Astrocyte (in vitro differentiated cells and primary cell): ENCODE data around the gene UGGT2.

Source experiments
- EZH2 ChIP-seq: IDR thresholded peaks from 2 replicates; pipeline ENCODE4 v1.6.1; 2012; ENCODE audit warnings: mild to moderate bottlenecking, low read length, inconsistent platforms; ENCODE audit not compliant: insufficient read depth
- TF ChIP-seq, protein P1 (sequence below): IDR thresholded peaks from 2 replicates; pipeline ENCODE4 v1.5.1; 2011; ENCODE audit warnings: low read depth, mild to moderate bottlenecking, inconsistent platforms, low read length, moderate library complexity; ENCODE audit not compliant: insufficient read depth

DNA sequence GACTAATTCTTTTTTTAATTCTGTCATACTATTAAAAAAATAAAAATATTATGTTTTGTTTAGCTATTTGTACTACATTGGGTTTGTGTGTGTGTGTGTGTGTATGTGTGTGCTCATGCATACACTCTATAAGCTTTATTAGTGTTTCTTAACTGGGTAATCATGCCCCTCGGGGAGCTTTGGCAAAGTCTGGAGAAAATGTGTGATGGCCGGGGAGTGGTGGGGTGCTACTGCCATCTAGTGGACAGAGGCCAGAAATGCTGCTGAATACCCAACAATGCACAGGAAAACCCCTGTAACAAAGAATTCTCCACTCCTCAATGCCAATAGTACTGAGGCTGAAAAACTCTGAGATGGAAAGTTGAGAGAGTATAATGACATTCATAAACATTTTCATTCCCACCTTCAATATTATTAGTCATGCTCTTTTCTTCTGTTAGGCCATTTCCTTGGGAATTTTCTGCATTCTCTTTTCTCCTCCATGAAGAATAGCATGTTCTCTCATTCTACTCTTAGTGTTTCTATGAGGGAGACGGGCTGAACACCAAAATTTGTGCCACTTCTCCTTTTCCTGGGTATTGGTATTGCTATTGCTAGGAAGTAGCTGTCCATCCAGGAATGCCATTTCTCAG is 219.0 kb downstream of the UGGT2 start:
- TF ChIP-seq, protein P1, sequence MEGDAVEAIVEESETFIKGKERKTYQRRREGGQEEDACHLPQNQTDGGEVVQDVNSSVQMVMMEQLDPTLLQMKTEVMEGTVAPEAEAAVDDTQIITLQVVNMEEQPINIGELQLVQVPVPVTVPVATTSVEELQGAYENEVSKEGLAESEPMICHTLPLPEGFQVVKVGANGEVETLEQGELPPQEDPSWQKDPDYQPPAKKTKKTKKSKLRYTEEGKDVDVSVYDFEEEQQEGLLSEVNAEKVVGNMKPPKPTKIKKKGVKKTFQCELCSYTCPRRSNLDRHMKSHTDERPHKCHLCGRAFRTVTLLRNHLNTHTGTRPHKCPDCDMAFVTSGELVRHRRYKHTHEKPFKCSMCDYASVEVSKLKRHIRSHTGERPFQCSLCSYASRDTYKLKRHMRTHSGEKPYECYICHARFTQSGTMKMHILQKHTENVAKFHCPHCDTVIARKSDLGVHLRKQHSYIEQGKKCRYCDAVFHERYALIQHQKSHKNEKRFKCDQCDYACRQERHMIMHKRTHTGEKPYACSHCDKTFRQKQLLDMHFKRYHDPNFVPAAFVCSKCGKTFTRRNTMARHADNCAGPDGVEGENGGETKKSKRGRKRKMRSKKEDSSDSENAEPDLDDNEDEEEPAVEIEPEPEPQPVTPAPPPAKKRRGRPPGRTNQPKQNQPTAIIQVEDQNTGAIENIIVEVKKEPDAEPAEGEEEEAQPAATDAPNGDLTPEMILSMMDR: peak; percentile 96
- TF ChIP-seq EZH2: no peak
